Measurements from ENCODE around the gene RALGPS2.

DNA sequence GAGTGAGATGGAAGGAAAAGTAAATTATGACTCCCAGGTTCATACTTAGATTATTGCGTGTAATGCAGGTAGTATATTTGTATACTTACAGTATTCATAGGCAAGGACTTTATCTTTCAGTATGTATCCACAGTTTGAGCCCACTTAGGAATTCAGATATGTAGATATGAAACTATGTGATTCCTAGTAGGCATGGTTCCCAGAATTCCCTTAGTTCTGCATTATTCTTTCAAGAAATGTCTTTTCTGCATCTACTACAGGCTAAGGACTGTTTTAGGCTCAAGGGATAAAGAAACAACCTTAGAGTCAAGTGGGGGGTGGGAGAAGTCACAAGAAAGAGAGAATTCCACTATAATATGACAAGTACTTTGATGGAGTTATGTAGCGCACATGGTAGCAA lies 132.1 kb downstream of the RALGPS2 start:
- TF ChIP-seq, protein P1, sequence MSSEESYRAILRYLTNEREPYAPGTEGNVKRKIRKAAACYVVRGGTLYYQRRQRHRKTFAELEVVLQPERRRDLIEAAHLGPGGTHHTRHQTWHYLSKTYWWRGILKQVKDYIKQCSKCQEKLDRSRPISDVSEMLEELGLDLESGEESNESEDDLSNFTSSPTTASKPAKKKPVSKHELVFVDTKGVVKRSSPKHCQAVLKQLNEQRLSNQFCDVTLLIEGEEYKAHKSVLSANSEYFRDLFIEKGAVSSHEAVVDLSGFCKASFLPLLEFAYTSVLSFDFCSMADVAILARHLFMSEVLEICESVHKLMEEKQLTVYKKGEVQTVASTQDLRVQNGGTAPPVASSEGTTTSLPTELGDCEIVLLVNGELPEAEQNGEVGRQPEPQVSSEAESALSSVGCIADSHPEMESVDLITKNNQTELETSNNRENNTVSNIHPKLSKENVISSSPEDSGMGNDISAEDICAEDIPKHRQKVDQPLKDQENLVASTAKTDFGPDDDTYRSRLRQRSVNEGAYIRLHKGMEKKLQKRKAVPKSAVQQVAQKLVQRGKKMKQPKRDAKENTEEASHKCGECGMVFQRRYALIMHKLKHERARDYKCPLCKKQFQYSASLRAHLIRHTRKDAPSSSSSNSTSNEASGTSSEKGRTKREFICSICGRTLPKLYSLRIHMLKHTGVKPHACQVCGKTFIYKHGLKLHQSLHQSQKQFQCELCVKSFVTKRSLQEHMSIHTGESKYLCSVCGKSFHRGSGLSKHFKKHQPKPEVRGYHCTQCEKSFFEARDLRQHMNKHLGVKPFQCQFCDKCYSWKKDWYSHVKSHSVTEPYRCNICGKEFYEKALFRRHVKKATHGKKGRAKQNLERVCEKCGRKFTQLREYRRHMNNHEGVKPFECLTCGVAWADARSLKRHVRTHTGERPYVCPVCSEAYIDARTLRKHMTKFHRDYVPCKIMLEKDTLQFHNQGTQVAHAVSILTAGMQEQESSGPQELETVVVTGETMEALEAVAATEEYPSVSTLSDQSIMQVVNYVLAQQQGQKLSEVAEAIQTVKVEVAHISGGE (CRISPR knock-in tag; IDR thresholded peaks at IDR 0.05), result no peak
- no peak for TF ChIP-seq EHMT2 (IDR thresholded peaks at IDR 0.05)
